GM12878 (cell line): ENCODE results near the gene TRIOBP. TPM values are rescaled to one million over a fixed set of nuclear protein-coding genes. Genes with fewer than 3 reads are reported as not detected.

Experiments used
- ATAC-seq: fragments of 200-7000 bp; cut with Tn5 transposase; 3 replicates; pipeline ENCODE4 v1.9.1; 2020; ENCODE audit warnings: mild to moderate bottlenecking, moderate library complexity
- Bru-seq: library from RNA; stranded (reverse); fragments of 400-500 nt; gene quantifications from one replicate; lab custom pipeline; 2021; lab: Mats Ljungman, UMichigan
- BruChase-seq, 2 experiments: library from RNA; stranded (reverse); fragments of 400-500 nt; gene quantifications; one replicate each; lab custom pipeline; 2021; lab: Mats Ljungman, UMichigan
- BruUV-seq: library from RNA; stranded (reverse); fragments of 400-500 nt; replicated peaks from 2 replicates; lab custom pipeline; 2021; lab: Mats Ljungman, UMichigan
- CTCF ChIA-PET: fragments of 300-600 bp; sonication (Branson Sonifier 250); formaldehyde crosslinking; extraction: SDS; loops from one replicate; lab custom pipeline; 2021; ENCODE audit warnings: inconsistent platforms; lab: Yijun Ruan, JAX
- POLR2A ChIA-PET: fragments of 350-600 bp; formaldehyde crosslinking; extraction: SDS; loops from one replicate; lab custom pipeline; 2021; ENCODE audit warnings: inconsistent platforms; lab: Charles Lee
- RAD21 ChIA-PET: fragments of 300-600 bp; sonication (Branson Sonifier 250); formaldehyde crosslinking; loops from one replicate; lab custom pipeline; 2023; ENCODE audit warnings: antibody characterized with exemption; ENCODE audit not compliant: unreplicated experiment; lab: Charles Lee
- SMC1A ChIA-PET: fragments of 300-600 bp; sonication (Branson Sonifier 250); formaldehyde crosslinking; loops from one replicate; lab custom pipeline; 2023; ENCODE audit not compliant: unreplicated experiment, uncharacterized antibody; lab: Charles Lee
- DNase-seq: peaks from one replicate; pipeline ENCODE4 v3.0.0-alpha.2; 2011; ENCODE audit warnings: low read depth, low spot score
- FAIRE-seq: peaks from 3 replicates; lab custom pipeline; 2011; peaks lifted over from hg19 to GRCh38; lab: Jason Lieb, UNC
- H2AFZ ChIP-seq: 2 replicates; pipeline ENCODE4 v1.6.0; 2011; ENCODE audit warnings: low read depth, low read length, control low read depth; ENCODE audit not compliant: control insufficient read depth
- H3K27ac ChIP-seq: 2 replicates; pipeline ENCODE4 v1.5.1; 2011; ENCODE audit warnings: control low read depth; ENCODE audit not compliant: control insufficient read depth, insufficient read depth
- H3K27me3 ChIP-seq, 2 experiments: replicated peaks in 1 of 2; 2 replicates each; pipeline versions ENCODE4 v1.6.0 to v1.6.1; 2011; ENCODE audit warnings: low read length in 1 of 2; ENCODE audit not compliant: control insufficient read depth in 2 of 2, insufficient read depth in 2 of 2
- H3K36me3 ChIP-seq, 2 experiments: 2 replicates each; pipeline ENCODE4 v1.5.1; 2011; ENCODE audit warnings: low read length in 1 of 2; ENCODE audit not compliant: control insufficient read depth in 2 of 2, insufficient read depth in 2 of 2
- H3K4me1 ChIP-seq: 2 replicates; pipeline ENCODE4 v1.6.1; 2011; ENCODE audit warnings: mild to moderate bottlenecking, low read length, moderate library complexity, mixed read lengths; ENCODE audit not compliant: control insufficient read depth, insufficient read depth
- H3K4me2 ChIP-seq: 2 replicates; pipeline ENCODE4 v1.6.0; 2011; ENCODE audit warnings: control low read depth; ENCODE audit not compliant: control insufficient read depth, insufficient read depth
- H3K4me3 ChIP-seq: fragments of 200-600 bp; sonication (generic); 2 replicates; pipeline ENCODE4 v1.5.1; 2016
- H3K79me2 ChIP-seq: 2 replicates; pipeline ENCODE4 v1.6.0; 2011; ENCODE audit warnings: low read length; ENCODE audit not compliant: control insufficient read depth, insufficient read depth
- H3K9ac ChIP-seq: 2 replicates; pipeline ENCODE4 v1.8.0; 2011; ENCODE audit warnings: low read length, control low read depth, mixed read lengths; ENCODE audit not compliant: control insufficient read depth, insufficient read depth
- H3K9me3 ChIP-seq: replicated peaks from 3 replicates; pipeline ENCODE4 v1.5.1; 2011; ENCODE audit warnings: mild to moderate bottlenecking, low read length; ENCODE audit not compliant: control insufficient read depth, insufficient read depth
- H4K20me1 ChIP-seq: 2 replicates; pipeline ENCODE4 v1.6.0; 2011; ENCODE audit not compliant: control insufficient read depth, insufficient read depth
- BHLHE40 ChIP-seq, 2 experiments: fragments of 450-650 bp in 1 of 2; IDR thresholded peaks; 2 replicates each; pipeline ENCODE4 v1.6.1; 2011 to 2017; ENCODE audit warnings: low read depth in 2 of 2, borderline replicate concordance in 1 of 2, improper control_type of control experiment in 1 of 2, low read length in 1 of 2, mild to moderate bottlenecking in 1 of 2
- EP300 ChIP-seq, 2 experiments: fragments of 150-350 bp in 1 of 2; IDR thresholded peaks; 2 replicates each; pipeline ENCODE4 v1.6.1; 2011 to 2012; ENCODE audit warnings: low read depth in 2 of 2, low read length in 2 of 2, borderline replicate concordance in 1 of 2, improper control_type of control experiment in 1 of 2, inconsistent platforms in 1 of 2; ENCODE audit not compliant: control insufficient read depth in 1 of 2
- HCFC1 ChIP-seq: fragments of 150-350 bp; IDR thresholded peaks from 2 replicates; pipeline ENCODE4 v1.6.1; 2014; ENCODE audit warnings: low read length
- MEF2B ChIP-seq: fragments of 450-650 bp; IDR thresholded peaks from 2 replicates; pipeline ENCODE4 v1.6.1; 2018; ENCODE audit warnings: mild to moderate bottlenecking, moderate library complexity; ENCODE audit not compliant: partially characterized antibody, poor library complexity, severe bottlenecking
- NFYB ChIP-seq: IDR thresholded peaks from 2 replicates; pipeline ENCODE4 v1.6.1; 2011; ENCODE audit warnings: low read depth, mild to moderate bottlenecking, low read length, improper control_type of control experiment, moderate library complexity; ENCODE audit not compliant: insufficient read depth
- NR2F1 ChIP-seq: fragments of 450-650 bp; conservative IDR thresholded peaks from 2 replicates; pipeline ENCODE4 v1.6.1; 2017; ENCODE audit warnings: mild to moderate bottlenecking
- POLR2A ChIP-seq: IDR thresholded peaks from 2 replicates; pipeline ENCODE4 v1.6.1; 2011; ENCODE audit warnings: low read depth, mild to moderate bottlenecking, low read length
- TARDBP ChIP-seq: IDR thresholded peaks from 2 replicates; pipeline ENCODE4 v1.6.1; 2016; ENCODE audit warnings: borderline replicate concordance
- ZNF207 ChIP-seq: fragments of 450-650 bp; IDR thresholded peaks from 2 replicates; pipeline ENCODE4 v1.6.1; 2014; ENCODE audit warnings: antibody characterized with exemption, mild to moderate bottlenecking, borderline replicate concordance
- WGBS: methylation state at CpG from one replicate; pipeline ENCODE4 v1.1.6; 2016; ENCODE audit warnings: low lambda C conversion rate; ENCODE audit not compliant: insufficient replicate concordance, insufficient coverage; ENCODE audit errors: missing lambda C conversion rate; 5-methylcytosine and 5-hydroxymethylcytosine counted together
- in situ Hi-C: fragments of 300-500 bp; cut with MboI; formaldehyde crosslinking; loops from 9 replicates; pipeline ENCODE4 v1.14.3; 2018; ENCODE audit warnings: mixed read lengths
- intact Hi-C: fragments of 100-400 bp; cut with micrococcal nuclease; formaldehyde crosslinking; loops from one replicate; pipeline ENCODE4 v1.14.2; 2022; ENCODE audit not compliant: unreplicated experiment
- long read RNA-seq, 2 experiments: library from polyadenylated mRNA; unstranded; transcript quantifications; one replicate each; pipeline ENCODE4 v2.0.0, GENCODE V29; 2019 to 2020
- polyA minus RNA-seq, 3 experiments: library from RNA; depleted of rRNA, polyadenylated mRNA; stranded (reverse); fragments of >200 nt; gene quantifications; 2 replicates each; pipeline ENCODE4 v1.2.3, GENCODE V29; 2011
- polyA plus RNA-seq, 11 experiments: library from polyadenylated mRNA; depleted of rRNA in 4 of 11; unstranded in 6 of 11; stranded (reverse) in 5 of 11; fragments of >200 nt; fragmentation: Nextera tagmentation in 4 of 11; fragmentation: Illumina TruSeq in 1 of 11; extraction: Ambion mirVana in 4 of 11; extraction: Trizol in 1 of 11; gene quantifications; 1 replicate in 1 of 11; 2 replicates in 10 of 11; pipeline versions ENCODE4 v1.2.1 to v1.2.3, GENCODE V29; 2011 to 2016; ENCODE audit warnings: inconsistent platforms in 2 of 11, missing spikeins in 2 of 11, low read depth in 1 of 11
- total RNA-seq, 4 experiments: library from RNA; depleted of rRNA in 3 of 4; stranded (reverse); fragments of >200 nt in 3 of 4; fragmentation: Illumina TruSeq in 1 of 4; extraction: Trizol in 1 of 4; gene quantifications; 2 replicates each; pipeline versions ENCODE4 v1.2.1 to v1.2.3, GENCODE V29; 2013 to 2021
- TF ChIP-seq, protein P1 (sequence below), 3 experiments: IDR thresholded peaks in 2 of 3; conservative IDR thresholded peaks in 1 of 3; 2 replicates each; pipeline ENCODE4 v1.5.1; 2011; ENCODE audit warnings: low read depth in 3 of 3, low read length in 3 of 3, mild to moderate bottlenecking in 3 of 3, control low read depth in 2 of 3, moderate library complexity in 2 of 3, inconsistent platforms in 1 of 3, mixed read lengths in 1 of 3; ENCODE audit not compliant: control insufficient read depth in 2 of 3, insufficient read depth in 1 of 3; ENCODE audit errors: extremely low read depth in 1 of 3

The TRIOBP gene, protein sequence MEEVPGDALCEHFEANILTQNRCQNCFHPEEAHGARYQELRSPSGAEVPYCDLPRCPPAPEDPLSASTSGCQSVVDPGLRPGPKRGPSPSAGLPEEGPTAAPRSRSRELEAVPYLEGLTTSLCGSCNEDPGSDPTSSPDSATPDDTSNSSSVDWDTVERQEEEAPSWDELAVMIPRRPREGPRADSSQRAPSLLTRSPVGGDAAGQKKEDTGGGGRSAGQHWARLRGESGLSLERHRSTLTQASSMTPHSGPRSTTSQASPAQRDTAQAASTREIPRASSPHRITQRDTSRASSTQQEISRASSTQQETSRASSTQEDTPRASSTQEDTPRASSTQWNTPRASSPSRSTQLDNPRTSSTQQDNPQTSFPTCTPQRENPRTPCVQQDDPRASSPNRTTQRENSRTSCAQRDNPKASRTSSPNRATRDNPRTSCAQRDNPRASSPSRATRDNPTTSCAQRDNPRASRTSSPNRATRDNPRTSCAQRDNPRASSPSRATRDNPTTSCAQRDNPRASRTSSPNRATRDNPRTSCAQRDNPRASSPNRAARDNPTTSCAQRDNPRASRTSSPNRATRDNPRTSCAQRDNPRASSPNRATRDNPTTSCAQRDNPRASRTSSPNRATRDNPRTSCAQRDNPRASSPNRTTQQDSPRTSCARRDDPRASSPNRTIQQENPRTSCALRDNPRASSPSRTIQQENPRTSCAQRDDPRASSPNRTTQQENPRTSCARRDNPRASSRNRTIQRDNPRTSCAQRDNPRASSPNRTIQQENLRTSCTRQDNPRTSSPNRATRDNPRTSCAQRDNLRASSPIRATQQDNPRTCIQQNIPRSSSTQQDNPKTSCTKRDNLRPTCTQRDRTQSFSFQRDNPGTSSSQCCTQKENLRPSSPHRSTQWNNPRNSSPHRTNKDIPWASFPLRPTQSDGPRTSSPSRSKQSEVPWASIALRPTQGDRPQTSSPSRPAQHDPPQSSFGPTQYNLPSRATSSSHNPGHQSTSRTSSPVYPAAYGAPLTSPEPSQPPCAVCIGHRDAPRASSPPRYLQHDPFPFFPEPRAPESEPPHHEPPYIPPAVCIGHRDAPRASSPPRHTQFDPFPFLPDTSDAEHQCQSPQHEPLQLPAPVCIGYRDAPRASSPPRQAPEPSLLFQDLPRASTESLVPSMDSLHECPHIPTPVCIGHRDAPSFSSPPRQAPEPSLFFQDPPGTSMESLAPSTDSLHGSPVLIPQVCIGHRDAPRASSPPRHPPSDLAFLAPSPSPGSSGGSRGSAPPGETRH (N-terminal part only)
- 25.1 and 25.6 TPM in 2 replicates for total RNA-seq (2013; cell fraction: nucleolus; rRNA removed)
- total RNA-seq (2014; rRNA removed), result 18.0 and 21.0 TPM in 2 replicates
- total RNA-seq (2014; rRNA removed; fragmentation: Illumina TruSeq; extraction: Trizol), result 9.6 and 10.7 TPM in 2 replicates
- 20.5 and 23.6 TPM in 2 replicates for total RNA-seq (2021)
- 4.2 TPM for polyA plus RNA-seq (2011; ENCODE audit: low read depth)
- polyA plus RNA-seq (2011; rRNA removed), result 6.7 and 10.6 TPM in 2 replicates
- polyA plus RNA-seq (2011; cell fraction: cytosol; rRNA removed), result 17.0 and 19.4 TPM in 2 replicates
- 24.2 and 29.4 TPM in 2 replicates for polyA plus RNA-seq (2011; cell fraction: nucleus; rRNA removed)
- 13.8 and 16.5 TPM in 2 replicates for polyA plus RNA-seq (2012)
- 8.9 and 13.1 TPM in 2 replicates for polyA plus RNA-seq (2014; fragmentation: Illumina TruSeq; extraction: Trizol)
- under 1 TPM; 0.21 to 0.53 TPM for polyA plus RNA-seq (2014; fragmentation: Nextera tagmentation; extraction: Ambion mirVana)
- polyA plus RNA-seq (2014; rRNA removed), result 19.5 and 20.1 TPM in 2 replicates
- polyA plus RNA-seq (2016; fragmentation: Nextera tagmentation; extraction: Ambion mirVana), result 10 to 100 TPM in 1 of 2 experiments, 1 to 10 TPM in 1; 4.2 to 19.9 TPM
- 26.6 and 34.0 TPM in 2 replicates for polyA minus RNA-seq (2011; rRNA and poly(A)+ RNA removed)
- 7.7 and 7.8 TPM in 2 replicates for polyA minus RNA-seq (2011; cell fraction: cytosol; rRNA and poly(A)+ RNA removed)
- polyA minus RNA-seq (2011; cell fraction: nucleus; rRNA and poly(A)+ RNA removed), result 12.5 and 21.6 TPM in 2 replicates
- percentile 59 among the genes with signal in this experiment for Bru-seq, nascent RNA
- BruChase-seq, experiment 1, labeled RNA remaining after a 6-hour chase, result percentile 57 among the genes with signal in this experiment
- BruChase-seq, experiment 2, labeled RNA remaining after a 2-hour chase, result percentile 55 among the genes with signal in this experiment
- long read RNA-seq, experiment 1, partial matches to known transcripts, result 0 of 1 reads
- long read RNA-seq, experiment 1, other reads (novel, unspliced or antisense), result 1 of 1 reads
- long read RNA-seq, experiment 2, partial matches to known transcripts, result 3 of 8 reads
- long read RNA-seq, experiment 2, other reads (novel, unspliced or antisense), result 4 of 8 reads

DNA sequence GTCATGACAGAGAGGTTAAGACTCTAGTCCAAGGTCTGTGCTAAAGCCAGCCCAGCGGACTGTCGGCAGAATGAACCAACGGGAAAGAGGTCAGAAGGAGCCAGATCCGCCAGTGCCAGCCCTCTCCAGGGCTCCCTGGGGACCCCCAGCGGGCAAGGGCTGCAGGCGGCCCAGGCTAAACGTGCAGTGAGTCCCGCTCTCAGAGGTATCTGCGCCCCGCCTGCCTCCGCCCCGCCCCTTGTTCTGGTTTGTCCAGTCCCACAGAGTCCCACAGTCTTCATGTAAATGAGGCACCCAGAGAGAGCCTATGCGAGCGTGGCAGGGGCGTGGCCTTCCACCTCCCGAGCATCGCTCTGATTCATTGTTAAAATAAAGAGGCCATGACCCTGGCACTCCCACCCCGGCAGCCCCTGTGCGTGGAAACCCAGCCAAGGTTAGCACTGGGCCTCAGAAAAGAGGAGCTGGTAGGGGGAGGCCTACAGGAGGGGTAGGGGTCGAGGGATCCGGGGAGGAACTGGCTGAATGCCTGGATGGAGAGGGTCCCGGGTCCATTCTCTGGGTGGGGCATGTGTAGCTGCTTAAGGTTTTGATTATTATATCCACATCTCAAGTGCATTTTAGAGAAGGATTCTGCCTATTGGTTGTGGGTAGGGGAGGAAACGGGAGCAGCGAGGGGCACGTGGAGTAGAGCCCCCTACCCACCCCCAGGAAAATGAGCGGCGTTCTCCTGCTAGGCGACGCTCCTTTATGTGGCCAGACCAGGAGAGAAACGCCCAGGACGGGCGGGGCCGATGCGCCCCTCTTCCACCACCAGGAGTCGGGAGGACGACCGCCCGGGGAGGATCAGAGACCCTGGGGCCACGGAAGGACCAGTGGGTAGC is at the start of gene TRIOBP:
TSS of gene TRIOBP (plus strand) at position 392 of the 881 bp plus-strand sequence. CDS start 4,318 bp downstream, outside the sequence.
- H3K4me3 ChIP-seq, result no peak within 1 kb of the TSS
- TF ChIP-seq NFYB, result 0 out of 2 replicates have a peak, but pooled peaks have one; percentile 12
- TF ChIP-seq EP300 (IDR thresholded peaks at IDR 0.05; ENCODE audit: borderline replicate concordance in 1 of 2, control insufficient read depth in 1 of 2, low read depth in 2 of 2, low read length in 2 of 2), result no peak
- peak; percentile 44 for TF ChIP-seq NR2F1
- TF ChIP-seq HCFC1, result no peak
- TF ChIP-seq MEF2B, result peak; percentile 85
- TF ChIP-seq, protein P1, sequence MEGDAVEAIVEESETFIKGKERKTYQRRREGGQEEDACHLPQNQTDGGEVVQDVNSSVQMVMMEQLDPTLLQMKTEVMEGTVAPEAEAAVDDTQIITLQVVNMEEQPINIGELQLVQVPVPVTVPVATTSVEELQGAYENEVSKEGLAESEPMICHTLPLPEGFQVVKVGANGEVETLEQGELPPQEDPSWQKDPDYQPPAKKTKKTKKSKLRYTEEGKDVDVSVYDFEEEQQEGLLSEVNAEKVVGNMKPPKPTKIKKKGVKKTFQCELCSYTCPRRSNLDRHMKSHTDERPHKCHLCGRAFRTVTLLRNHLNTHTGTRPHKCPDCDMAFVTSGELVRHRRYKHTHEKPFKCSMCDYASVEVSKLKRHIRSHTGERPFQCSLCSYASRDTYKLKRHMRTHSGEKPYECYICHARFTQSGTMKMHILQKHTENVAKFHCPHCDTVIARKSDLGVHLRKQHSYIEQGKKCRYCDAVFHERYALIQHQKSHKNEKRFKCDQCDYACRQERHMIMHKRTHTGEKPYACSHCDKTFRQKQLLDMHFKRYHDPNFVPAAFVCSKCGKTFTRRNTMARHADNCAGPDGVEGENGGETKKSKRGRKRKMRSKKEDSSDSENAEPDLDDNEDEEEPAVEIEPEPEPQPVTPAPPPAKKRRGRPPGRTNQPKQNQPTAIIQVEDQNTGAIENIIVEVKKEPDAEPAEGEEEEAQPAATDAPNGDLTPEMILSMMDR (IDR thresholded peaks at IDR 0.05 in 2 of 3, conservative IDR thresholded peaks at IDR 0.05 in 1 of 3; ENCODE audit: control insufficient read depth in 2 of 3, extremely low read depth in 1 of 3, insufficient read depth in 1 of 3, low read depth in 3 of 3, low read length in 3 of 3), result peak; percentile 9 to 31 (median 12); a peak in 3 of 6 replicates
- no peak for TF ChIP-seq TARDBP
- TF ChIP-seq ZNF207, result no peak
- TF ChIP-seq BHLHE40 (IDR thresholded peaks at IDR 0.05; ENCODE audit: borderline replicate concordance in 1 of 2, low read depth in 2 of 2, low read length in 1 of 2), result peak in 1 of 2 experiments; percentile 87; a peak in 2 of 4 replicates
- no peak for TF ChIP-seq POLR2A
- TF ChIP-seq, all 136 proteins: peak for 5
- CTCF ChIA-PET, result no interaction called here
- Histone ChIP-seq H4K20me1 (no peaks in the 10 kb centered on the region), H3K4me2 (peak within 1 kb of the TSS; percentile 55; the same call in 1 of the 2 replicates), H3K4me1 (no peaks in the 10 kb centered on the region; the same call in 1 of the 2 replicates), H3K79me2 (no peaks in the 10 kb centered on the region), H3K27me3 (no peaks in the 10 kb centered on the region), H3K36me3 (peaks cover 4 to 6% of the 10 kb centered on the region in 2 experiments; a peak in 3 of 4 replicates), H3K9ac (no peak within 1 kb of the TSS), H2AFZ (peak within 1 kb of the TSS; percentile 75), H3K9me3 (no peaks in the 10 kb centered on the region), H3K27ac (no peak within 1 kb of the TSS)
- ATAC-seq, result peak; percentile 99
- in situ Hi-C loops, result no loop called here
- WGBS, result 49% methylated on average over 38 of the region's 39 CpGs
- intact Hi-C loops, result no loop called here
- peak; percentile 56 for DNase-seq
- RAD21 ChIA-PET, result no interaction called here
- BruUV-seq, result no TSS peak
- SMC1A ChIA-PET, result interaction anchor here (1.4 kb wide), 1 partner anchor 11 kb away, joined by 3 read pairs; the partner anchor contains the start of gene NOL12
- POLR2A ChIA-PET, result interaction anchor here (0.5 kb wide), 1 partner anchor 96 kb away, joined by 5 read pairs; no protein-coding TSS in a partner anchor
- FAIRE-seq, result no peak
